ENCODE results near the gene OR2F2. TPM values are rescaled to one million over a fixed set of nuclear protein-coding genes. Genes with fewer than 3 reads are reported as not detected.

The OR2F2 gene
- total RNA-seq, 1 donor from 2014 or later = not detected

DNA sequence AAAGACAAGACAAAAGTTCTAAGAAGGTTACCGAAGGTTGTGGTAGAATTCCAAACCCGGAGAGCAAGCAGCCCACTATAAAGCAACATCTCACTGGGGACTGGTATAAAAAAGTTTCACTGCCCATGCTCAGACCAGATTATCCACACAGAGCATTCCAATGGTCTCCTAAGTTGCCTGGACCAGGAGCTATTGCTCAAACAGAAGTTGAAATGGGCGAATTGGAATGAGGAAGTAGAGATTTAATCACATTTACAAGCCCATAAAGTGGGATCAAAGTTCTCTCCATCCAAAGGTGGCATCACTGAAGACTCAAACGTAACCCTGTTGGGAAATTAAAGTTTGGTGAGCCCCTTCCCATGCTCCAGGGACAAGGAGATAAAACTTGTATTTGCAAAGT lies 39.4 kb downstream of the OR2F2 start:
- DNase-seq (ENCODE audit: low spot score in 2 of 2) (no peak), FAIRE-seq (no peak)

DNA sequence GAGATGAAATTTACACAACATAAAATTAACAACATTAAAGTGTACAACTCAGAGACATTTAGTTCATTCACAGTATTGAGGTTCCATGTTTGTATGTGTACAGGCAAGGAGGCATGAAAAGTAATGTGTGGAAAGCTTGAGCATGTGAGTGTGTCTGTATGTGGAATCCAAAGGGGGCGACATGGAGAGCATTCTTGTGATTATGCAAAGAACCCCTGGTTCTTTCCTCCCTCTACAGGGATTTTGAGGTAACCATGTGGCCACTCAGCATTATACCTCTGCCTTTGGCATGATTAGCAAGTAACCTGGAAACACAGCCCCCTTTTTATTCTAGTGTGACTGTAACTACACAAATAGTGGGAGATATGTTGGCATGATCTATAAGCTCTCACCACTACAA lies 40.6 kb downstream of the OR2F2 start:
- FAIRE-seq (no peak), DNase-seq (ENCODE audit: low spot score in 2 of 2) (no peak)

DNA sequence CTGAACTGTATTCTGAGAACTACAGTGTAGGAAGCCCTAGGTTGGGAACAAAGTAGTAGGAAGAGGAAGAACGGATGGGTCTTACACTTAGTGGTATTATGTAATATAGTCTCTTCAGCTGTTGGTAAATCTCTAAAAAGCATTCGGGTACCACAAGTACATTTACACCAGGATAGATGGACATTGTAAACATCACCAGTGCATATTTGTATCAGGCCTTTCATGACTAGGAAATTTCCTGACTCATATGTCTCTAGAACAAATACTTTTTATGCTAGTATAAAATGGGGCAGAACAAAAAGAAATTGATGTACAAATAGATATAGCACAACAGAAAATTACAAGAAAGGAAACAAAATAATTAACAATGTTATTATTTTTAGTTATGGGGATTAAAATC lies 43.6 kb downstream of the OR2F2 start:
- DNase-seq (ENCODE audit: low spot score in 2 of 2) = no peak
- no peak for FAIRE-seq

DNA sequence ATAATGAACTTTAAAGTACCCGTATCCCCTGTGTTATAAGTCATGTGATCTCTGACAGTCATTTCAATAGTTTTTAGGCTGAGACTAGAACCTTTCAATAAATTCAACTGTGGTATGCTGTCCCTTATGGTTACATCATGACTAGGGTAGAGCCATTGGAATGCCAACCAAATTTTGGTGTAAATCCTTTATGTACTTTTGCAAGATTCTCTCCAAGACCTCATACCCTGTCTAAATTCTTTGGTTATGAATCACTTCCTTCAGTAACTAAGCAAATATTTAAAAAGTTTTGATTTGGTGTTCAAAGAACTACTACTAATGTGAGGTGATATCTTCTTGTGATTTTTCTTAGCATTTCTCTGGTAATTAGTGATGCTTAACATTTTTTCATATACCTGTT lies 44.3 kb downstream of the OR2F2 start:
- FAIRE-seq (no peak), DNase-seq (ENCODE audit: low spot score in 2 of 2) (no peak)

DNA sequence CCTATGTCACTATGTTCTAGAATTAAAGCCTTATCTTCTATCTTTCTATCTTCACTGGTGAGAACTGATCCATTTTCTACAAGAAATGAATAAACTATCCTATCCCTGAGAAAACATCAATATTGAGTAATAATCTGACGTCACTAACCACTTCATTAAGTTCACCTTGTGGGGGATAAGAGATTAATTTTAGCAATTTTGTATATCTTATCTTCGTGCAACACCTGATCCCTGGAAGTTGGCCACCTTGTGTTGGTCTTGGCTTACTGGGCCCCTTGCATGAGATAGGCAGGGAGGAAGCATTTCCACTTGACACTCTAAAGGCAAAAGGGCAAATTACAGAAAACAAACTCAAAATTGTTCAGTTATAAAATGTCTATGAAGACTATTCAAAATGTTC lies 45.0 kb downstream of the OR2F2 start:
- no peak for DNase-seq (ENCODE audit: low spot score in 2 of 2)
- no peak for FAIRE-seq

DNA sequence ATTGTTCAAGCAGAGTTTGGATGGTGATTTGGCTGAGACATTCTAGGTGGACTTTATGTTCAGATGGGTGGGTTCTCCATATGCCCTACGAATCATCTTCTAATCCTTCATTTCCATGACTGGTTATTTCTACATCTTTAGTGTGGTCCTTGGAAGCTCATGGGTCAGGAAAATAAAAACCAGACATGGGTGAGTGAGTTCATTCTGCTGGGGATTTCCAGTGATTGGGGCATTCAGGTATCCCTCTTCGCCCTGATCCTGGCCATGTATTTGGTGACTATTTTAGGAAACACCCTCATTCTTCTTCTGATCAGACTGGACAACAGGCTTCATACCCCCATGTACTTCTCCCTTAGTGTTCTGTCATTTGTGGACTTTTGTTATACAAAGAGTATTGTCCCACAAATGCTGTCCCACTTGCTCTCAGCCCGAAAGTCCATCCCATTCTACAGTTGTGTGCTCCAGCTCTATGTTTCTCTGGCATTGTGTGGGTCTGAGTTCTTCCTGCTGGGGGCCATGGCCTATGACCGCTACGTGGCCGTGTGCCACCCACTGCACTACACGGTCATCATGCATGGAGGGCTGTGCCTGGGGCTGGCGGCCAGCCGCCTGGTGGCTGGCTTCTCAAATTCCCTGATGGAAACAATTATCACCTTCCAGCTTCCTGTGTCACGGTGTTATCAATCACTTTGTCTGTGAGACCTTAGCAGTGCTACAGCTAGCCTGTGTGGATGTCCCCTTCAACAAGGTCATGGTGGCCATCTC lies 45.9 kb downstream of the OR2F2 start:
- FAIRE-seq = no peak
- no peak for DNase-seq (ENCODE audit: low spot score in 2 of 2)

DNA sequence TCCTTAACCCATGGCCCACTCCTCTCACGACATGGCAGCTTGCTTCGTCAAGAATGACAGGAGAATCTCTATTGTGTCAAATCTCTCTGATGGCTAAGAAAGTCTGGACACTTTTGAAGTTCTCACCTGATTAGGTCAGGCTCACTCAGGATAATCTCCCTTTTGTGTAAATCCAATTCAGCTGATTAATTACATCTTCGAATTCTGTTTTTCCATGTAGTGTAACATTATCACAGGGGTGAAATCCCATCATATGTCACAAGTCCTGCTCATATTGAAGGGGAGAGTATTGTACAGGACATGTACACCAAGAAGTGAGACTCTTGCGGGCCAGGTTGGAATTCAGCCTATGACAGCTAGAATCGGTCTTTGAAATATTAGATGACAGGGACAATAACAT lies 48.9 kb downstream of the OR2F2 start:
- FAIRE-seq (no peak), DNase-seq (ENCODE audit: low spot score in 2 of 2) (no peak)

Other genes with a start within 250 kb of the OR2F2 start
- gene CTAGE6, start 177.5 kb upstream of the OR2F2 start, total RNA-seq = under 0.01 TPM
- 160 TPM for gene TCAF1, start 33.1 kb upstream of the OR2F2 start, total RNA-seq
- gene OR2F1, start 19.6 kb downstream of the OR2F2 start, total RNA-seq = not detected
- gene OR6B1, start 65.1 kb downstream of the OR2F2 start, total RNA-seq = not detected
- gene OR2A5, start 113.7 kb downstream of the OR2F2 start, total RNA-seq = not detected
- not detected for gene OR2A25, start 134.6 kb downstream of the OR2F2 start, total RNA-seq
- not detected for gene OR2A12, start 151.0 kb downstream of the OR2F2 start, total RNA-seq
- gene OR2A2, start 174.3 kb downstream of the OR2F2 start, total RNA-seq = not detected
- gene OR2A14, start 187.9 kb downstream of the OR2F2 start, total RNA-seq = not detected
- gene CTAGE4, start 248.2 kb downstream of the OR2F2 start, total RNA-seq = 0.41 TPM